ENCODE data around the gene SASH1.

Gene SASH1

GRCh38 chr6:148342350-148343046 lies at the start of gene SASH1:
SASH1 (plus strand) TSS chr6:148342838; CDS start chr6:148343068, 230 bp downstream.
- no peak for DNase-seq (ENCODE audit: low read depth in 2 of 2)

DNA sequence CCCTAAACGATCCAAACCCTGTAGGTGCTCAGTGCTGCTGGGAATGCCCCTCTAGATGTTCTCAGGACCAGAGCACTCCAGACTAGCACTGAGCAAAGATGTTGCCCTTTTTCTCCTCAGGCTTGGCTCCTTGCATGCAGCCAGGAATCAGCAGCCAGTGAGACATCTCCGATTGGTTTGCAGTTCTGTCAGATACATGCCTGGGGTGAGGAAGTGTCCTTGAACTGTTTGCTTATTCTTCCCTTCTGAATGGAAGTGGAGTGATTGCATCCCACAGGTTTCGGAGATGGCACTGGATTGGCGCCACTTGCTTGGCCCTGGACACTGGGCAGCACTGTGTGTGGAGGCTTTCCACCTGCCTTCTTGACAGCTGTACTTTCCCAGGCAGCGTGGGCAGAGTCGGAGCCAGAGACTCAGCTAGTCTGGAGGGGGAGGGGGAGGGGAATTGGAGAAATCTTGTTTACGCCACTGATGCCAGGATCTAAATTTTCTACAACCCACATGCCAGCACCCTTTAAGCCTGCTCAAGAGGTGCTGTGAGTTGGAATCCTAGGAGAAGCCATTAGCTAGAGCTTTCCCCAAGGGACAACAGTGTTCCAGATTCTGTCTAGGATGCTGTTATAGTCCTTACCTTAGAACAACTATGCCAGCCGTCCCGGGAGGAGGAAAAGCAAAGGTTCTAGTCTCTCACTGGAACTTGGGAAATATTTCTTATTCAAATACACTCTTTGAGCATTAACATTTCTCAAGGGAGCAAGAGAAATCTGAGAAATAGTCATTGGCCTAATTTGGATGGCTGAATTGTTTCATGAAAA lies 49.2 kb upstream of the SASH1 start:
- no peak for DNase-seq (ENCODE audit: low read depth in 2 of 2)

- DNase-seq (ENCODE audit: low read depth in 2 of 2): no peak
Measured at GRCh38 chr6:148294059-148294458, 48.6 kb upstream of the SASH1 start.

GRCh38 chr6:148295261-148295887 lies 47.3 kb upstream of the SASH1 start:
- DNase-seq (ENCODE audit: low read depth in 2 of 2): no peak

- DNase-seq (ENCODE audit: low read depth in 2 of 2): no peak
Measured at GRCh38 chr6:148296771-148297170, 45.9 kb upstream of the SASH1 start.

GRCh38 chr6:148298683-148299082 lies 44.0 kb upstream of the SASH1 start:
- DNase-seq (ENCODE audit: low read depth in 2 of 2): no peak

DNA sequence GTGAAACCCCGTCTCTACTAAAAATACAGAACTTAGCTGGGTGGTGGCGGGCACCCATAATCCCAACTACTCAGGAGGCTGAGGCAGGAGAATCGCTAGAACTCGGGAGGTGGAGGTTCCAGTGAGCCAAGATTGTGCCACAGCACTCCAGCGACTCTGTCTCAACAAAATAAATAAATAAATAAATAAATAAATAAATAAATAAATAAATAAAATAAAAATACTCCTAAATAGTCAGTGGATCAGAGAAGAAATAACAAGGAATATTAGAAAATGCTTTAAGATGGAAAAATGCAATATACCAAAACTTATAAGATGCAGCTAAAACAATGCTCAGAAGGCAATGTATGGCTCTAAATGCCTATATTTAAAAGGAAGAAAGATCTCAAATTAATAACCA lies 39.0 kb upstream of the SASH1 start:
- no peak for DNase-seq (ENCODE audit: low read depth in 2 of 2)

GRCh38 chr6:148304976-148305375 lies 37.7 kb upstream of the SASH1 start:
- no peak for DNase-seq (ENCODE audit: low read depth in 2 of 2)

DNA sequence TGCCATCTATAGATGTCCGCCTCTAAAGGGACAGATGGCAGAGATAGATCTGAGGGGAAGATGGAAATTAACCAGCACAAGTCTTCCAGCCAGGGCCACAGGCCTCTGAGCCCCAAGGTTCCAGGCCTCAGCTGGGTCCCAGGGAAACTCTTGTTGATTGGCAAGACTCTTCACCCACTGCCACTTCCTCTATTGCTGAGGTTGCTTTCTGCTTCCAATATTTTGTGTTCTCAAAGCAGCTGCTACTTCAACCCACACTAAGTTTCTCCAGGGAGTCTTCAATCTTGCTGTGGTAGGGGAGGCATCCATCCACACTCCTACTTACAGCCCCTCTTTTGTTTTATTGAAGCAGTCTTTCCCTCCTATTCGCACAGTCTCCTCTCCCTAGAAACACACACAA lies 36.4 kb upstream of the SASH1 start:
- DNase-seq (ENCODE audit: low read depth in 2 of 2): no peak

GRCh38 chr6:148307405-148307804 lies 35.2 kb upstream of the SASH1 start:
- DNase-seq (ENCODE audit: low read depth in 2 of 2): no peak

DNA sequence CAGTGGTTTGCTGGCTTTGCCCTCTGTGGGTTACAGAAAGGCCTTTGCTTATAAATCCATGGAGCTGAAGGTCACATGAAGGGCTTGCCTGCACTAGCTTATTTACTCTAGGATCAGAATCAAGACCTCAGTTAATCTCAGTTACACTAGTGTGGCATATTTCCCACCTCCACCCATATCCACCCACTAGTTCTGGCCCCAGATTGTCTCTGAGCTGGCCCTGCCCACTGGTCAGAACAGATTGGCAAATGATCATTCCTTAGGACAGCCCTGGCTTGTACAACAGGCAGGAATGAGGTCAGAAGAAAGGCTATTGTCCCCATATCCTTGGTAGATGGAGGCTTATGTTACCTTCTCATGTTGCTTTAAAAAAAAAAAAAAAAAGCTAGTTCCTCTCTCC lies 33.3 kb upstream of the SASH1 start:
- DNase-seq (ENCODE audit: low read depth in 2 of 2): no peak

DNA sequence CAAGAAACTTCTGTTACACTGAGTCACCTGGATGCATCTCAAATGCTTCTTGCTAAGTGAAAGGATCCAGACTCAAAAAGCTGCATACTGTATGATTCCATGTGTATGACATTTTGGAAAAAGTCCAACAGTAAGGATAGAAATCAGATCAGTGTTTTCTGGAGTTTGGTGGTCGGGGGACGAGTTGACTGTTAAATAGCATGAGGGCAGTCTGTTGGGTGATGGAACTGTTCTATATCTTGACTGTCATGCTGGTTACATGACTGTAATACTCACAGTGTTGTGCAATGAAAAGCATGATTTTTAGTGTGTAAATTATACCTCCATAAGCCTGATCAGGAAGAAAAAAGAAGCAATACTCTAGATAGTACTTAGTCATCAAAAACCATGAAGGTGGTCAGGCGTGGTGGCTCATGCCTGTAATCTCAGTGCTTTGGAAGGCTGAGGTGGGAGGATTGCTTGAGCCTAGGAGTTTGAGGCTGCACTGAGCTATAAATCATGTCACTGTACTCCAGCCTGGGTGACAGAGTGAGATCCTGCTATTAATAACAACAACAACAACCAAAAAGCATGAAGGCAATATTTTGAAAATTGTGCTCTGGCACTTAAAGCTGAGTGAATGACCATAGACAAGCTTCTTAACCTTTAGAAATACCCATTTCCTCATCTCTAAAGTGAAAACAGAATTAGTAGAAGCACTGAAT lies 30.5 kb upstream of the SASH1 start:
- no peak for DNase-seq (ENCODE audit: low read depth in 2 of 2)

- DNase-seq (ENCODE audit: low read depth in 2 of 2): no peak
Measured at GRCh38 chr6:148313488-148313887, 29.1 kb upstream of the SASH1 start.

- DNase-seq (ENCODE audit: low read depth in 2 of 2): no peak
Measured at GRCh38 chr6:148316308-148316707, 26.3 kb upstream of the SASH1 start.

DNA sequence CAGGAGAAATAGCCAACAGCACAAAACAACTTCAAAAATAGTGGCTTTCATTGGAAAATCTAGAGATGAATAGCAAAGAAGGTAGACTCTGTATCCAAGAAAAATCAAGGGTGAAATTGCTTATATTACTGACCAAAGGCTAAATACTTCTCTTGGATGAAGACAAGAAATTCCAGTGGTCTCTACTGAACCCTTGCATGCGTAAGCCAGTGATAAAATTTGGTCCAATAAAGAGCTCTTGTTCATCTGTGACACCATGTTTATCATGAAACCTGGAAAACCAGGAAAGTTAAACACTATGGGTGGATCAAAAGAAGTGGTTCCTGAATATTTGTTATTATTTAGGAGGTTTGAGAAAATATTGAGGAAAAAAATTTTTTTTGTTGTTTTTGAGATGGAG lies 25.6 kb upstream of the SASH1 start:
- DNase-seq (ENCODE audit: low read depth in 2 of 2): no peak

DNA sequence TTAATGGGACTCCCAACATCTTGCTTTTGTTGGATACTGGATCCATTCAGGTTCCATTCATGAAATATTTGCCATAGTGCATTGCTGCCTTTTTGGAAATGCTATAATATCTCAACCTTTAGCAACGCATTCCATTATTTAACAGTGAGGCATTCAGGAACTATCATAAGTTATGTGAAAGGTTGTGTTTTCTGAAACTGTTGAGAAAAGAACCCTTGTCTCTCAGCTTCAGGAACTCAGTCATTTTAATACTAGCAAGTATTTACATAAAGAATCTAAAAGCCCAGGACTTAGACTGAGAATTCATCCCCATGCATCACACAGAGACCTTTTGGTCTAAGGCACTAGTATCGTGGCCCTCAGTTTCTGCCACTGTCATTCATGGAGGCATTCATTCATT lies 24.9 kb upstream of the SASH1 start:
- DNase-seq (ENCODE audit: low read depth in 2 of 2): no peak

- no peak for DNase-seq (ENCODE audit: low read depth in 2 of 2)
Measured at GRCh38 chr6:148322704-148323103, 19.9 kb upstream of the SASH1 start.

DNA sequence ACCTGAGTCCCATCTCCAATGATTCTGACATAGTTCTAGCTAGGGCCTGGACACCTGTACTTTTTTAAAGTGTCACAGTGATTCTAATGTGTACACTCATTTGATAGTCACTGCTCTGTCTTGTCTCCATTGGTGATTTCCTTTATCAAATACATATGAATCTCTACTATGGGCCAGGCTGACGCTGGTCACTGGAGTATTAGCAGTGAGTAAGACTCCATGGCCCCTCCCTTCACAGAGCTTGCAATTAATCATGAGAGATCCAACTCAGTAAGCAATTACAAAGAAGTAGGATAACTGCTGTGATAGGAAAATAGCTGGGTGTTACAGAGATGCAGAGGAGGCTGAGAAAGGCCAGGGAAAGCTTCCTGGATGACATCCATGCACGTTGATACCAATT lies 19.3 kb upstream of the SASH1 start:
- no peak for DNase-seq (ENCODE audit: low read depth in 2 of 2)

GRCh38 chr6:148324297-148324985 lies 18.2 kb upstream of the SASH1 start:
- no peak for DNase-seq (ENCODE audit: low read depth in 2 of 2)

- no peak for DNase-seq (ENCODE audit: low read depth in 2 of 2)
Measured at GRCh38 chr6:148325316-148326068, 17.1 kb upstream of the SASH1 start.

All from stimulated activated CD4-positive, alpha-beta T cell treated with anti-CD3 and anti-CD28 coated beads, Interleukin-15, amount 100 ng/mL, for 48 hours (primary cell).